Omental fat pad (tissue), 4 donors: ENCODE results near the gene PSMB3. TPM values are rescaled to one million over a fixed set of nuclear protein-coding genes. Genes with fewer than 3 reads are reported as not detected.

ENCODE experiments used
- ATAC-seq: fragments of 150-250 bp; one replicate; pipeline ENCODE4 v1.9.1; 2016; ENCODE audit warnings: mild to moderate bottlenecking, moderate library complexity; ENCODE audit not compliant: low FRiP score
- DNase-seq: peaks from one replicate; pipeline ENCODE4 v3.0.0-alpha.2; 2019; ENCODE audit warnings: low spot score
- total RNA-seq, 4 donors: library from RNA; depleted of rRNA; stranded (reverse); fragments of >200 nt; gene quantifications; one replicate each; pipeline ENCODE4 v1.1.0, GENCODE V29; 2016
- TF ChIP-seq, protein P1 (sequence below), 3 donors: fragments of 450-650 bp; IDR thresholded peaks; one replicate each; pipeline ENCODE4 v1.5.1; 2016 to 2017; ENCODE audit warnings: antibody characterized with exemption in 3 of 3, mild to moderate bottlenecking in 3 of 3, moderate library complexity in 2 of 3

Gene PSMB3
- total RNA-seq, 4 donors from 2014 or later, result 140 to 169 (median 155) TPM

DNA sequence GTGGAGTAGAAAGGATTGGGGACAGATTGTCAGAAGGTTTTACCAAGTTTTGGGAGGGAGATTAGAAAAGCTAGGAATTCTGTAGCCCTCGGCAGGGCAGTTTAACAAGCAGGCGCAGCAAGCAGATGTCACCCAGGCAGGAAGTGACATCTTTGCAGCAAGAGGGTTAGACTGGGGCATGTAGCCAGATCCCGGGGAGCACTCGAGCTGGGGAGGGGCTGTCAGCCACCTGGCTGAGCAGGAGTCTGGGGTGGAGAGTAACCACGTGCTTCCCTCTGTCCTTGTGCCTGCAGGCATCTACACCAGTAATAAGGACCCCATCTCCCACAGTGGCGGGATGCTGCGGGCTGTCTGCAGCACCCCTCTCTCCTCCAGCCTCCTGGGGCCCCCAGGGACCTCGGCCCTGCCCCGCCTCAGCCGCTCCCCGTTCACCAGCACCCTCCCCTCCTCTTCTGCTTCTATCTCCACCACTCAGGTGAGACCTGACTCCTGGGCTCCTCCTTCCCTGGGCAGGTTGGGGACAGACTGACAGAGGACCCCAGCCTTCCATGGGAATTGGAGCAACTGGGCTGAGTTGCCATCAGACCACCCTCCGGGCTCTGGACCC is 35.3 kb upstream of the PSMB3 start:
- TF ChIP-seq, protein P1, sequence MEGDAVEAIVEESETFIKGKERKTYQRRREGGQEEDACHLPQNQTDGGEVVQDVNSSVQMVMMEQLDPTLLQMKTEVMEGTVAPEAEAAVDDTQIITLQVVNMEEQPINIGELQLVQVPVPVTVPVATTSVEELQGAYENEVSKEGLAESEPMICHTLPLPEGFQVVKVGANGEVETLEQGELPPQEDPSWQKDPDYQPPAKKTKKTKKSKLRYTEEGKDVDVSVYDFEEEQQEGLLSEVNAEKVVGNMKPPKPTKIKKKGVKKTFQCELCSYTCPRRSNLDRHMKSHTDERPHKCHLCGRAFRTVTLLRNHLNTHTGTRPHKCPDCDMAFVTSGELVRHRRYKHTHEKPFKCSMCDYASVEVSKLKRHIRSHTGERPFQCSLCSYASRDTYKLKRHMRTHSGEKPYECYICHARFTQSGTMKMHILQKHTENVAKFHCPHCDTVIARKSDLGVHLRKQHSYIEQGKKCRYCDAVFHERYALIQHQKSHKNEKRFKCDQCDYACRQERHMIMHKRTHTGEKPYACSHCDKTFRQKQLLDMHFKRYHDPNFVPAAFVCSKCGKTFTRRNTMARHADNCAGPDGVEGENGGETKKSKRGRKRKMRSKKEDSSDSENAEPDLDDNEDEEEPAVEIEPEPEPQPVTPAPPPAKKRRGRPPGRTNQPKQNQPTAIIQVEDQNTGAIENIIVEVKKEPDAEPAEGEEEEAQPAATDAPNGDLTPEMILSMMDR (IDR thresholded peaks at IDR 0.05), result no peak
- DNase-seq (no peak), ATAC-seq (no peak)

DNA sequence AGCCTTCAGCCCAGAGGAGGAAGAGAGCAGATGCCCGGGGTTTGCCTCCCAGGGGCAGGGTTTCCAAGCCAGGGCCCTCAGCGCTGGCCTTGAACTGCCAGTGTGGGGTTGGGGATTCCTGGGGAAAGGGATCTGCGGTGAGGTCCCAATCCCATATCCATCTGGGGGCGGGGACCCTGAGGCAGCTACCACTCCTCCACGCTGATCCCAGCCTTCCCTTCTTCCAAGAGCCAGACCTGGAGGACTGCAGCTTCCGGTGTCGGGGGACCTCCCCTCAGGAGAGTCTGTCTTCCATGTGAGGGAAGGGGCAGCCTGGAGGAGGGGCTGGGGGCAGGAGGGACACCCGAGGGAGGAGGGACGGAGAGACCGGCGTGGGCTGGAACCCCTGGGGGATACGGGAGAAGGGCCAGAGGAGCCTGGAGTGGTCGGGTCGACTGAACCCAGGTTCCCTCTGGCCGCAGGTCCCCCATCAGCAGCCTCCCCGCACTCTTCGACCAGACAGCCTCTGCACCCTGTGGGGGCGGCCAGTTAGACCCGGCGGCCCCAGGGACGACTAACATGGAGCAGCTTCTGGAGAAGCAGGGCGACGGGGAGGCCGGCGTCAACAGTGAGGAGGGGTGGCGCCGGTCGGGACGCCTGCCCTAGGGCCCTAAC is 33.1 kb upstream of the PSMB3 start:
- ATAC-seq, result no peak

DNA sequence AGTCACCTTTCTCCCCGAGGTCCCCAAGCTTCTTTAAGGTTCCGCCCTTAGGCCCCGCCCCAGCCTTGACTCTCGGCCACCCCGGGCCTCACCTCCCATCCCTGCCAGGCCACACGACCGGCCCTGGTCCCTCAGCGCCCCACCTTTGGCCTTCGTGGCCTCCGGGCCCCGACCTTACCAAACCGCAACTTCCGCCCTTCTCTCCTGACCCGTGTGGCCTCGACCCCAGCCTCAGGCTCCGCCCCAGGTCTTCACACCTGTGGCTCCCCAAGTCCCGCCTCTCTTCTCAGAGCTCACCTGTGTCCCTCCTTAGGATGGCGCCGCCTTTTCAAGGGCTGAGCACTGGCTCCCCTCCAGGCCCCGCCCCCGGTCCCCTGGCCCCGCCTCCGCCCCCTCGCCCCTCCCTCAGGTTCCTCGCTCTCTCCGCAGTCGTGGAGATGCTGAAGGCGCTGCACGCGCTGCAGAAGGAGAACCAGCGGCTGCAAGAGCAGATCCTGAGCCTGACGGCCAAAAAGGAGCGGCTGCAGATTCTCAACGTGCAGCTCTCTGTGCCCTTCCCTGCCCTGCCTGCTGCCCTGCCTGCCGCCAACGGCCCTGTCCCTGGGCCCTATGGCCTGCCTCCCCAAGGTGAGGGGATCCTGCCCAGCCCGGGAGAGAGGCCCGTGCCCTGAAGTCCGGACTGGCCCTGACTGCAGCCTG is 32.4 kb upstream of the PSMB3 start:
- TF ChIP-seq, protein P1 (IDR thresholded peaks at IDR 0.05), result no peak
- DNase-seq (no peak), ATAC-seq (no peak)

More for the DNA sequence above, 33.1 kb upstream of the PSMB3 start:
- DNase-seq, result no peak
- TF ChIP-seq, protein P1 (IDR thresholded peaks at IDR 0.05), result no peak

DNA sequence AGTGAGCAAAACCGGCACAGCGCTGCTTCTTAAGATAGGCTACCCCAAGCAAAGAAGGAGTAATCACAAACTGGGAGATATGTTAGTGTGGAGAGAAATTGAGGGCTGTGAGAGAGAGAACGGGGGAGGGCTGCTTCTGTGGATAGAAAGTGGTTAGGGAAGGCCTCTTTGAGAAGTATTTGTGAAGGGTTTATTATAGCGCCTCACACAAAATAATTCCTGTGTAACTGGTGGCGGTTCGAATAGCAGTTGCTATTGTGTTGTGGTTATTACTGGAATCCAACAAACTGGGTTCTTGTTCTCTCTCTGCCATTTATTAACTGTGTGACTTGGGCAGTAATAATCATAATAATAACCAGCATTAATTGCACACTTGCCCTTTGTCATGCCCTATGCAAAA is 31.6 kb upstream of the PSMB3 start:
- TF ChIP-seq, protein P1 (IDR thresholded peaks at IDR 0.05), result no peak
- ATAC-seq, result no peak
- DNase-seq, result no peak

DNA sequence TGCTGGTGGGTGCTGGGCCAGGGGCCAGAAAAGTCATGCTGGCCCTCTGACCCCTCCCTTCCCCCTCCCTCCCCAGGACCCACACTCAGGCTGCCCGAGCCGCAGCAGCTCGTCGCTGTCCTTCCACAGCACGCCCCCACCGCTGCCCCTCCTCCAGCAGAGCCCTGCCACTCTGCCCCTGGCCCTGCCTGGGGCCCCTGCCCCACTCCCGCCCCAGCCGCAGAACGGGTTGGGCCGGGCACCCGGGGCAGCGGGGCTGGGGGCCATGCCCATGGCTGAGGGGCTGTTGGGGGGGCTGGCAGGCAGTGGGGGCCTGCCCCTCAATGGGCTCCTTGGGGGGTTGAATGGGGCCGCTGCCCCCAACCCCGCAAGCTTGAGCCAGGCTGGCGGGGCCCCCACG is 30.7 kb upstream of the PSMB3 start:
- TF ChIP-seq, protein P1 (IDR thresholded peaks at IDR 0.05), result no peak
- no peak for ATAC-seq
- DNase-seq, result no peak

DNA sequence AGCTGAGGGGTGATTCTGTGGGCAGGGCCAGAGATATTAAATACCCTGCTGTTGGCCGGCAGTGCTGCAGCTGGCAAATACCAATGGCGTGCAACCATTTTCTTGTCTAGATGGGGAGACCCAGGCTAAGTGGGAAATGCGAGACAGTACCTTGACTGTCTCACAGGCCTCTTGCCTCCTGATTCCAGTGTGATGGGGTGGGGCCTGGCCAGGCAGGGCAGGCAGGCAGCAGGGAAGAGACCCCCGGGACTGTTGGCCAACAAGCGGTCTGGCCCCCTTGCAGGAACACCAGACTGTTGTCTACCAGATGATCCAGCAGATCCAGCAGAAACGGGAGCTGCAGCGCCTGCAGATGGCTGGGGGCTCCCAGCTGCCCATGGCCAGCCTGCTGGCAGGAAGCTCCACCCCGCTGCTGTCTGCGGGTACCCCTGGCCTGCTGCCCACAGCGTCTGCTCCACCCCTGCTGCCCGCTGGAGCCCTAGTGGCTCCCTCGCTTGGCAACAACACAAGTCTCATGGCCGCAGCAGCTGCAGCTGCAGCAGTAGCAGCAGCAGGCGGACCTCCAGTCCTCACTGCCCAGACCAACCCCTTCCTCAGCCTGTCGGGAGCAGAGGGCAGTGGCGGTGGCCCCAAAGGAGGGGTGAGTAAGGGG is 28.1 kb upstream of the PSMB3 start:
- no peak for DNase-seq
- TF ChIP-seq, protein P1 (IDR thresholded peaks at IDR 0.05), result no peak
- no peak for ATAC-seq
